HAP-1 (cell line): Measurements from ENCODE around the gene B4GALNT3.

ENCODE experiments used
- DNase-seq, 2 experiments: peaks; one replicate each; pipeline ENCODE4 v3.0.0-alpha.2; 2016 to 2020; ENCODE audit warnings: low spot score in 2 of 2
- H3K27me3 ChIP-seq: fragments of 250-450 bp; sonication (Bioruptor Pico); 2 replicates; pipeline ENCODE4 v1.5.1; 2020; ENCODE audit warnings: low read depth, mild to moderate bottlenecking, moderate library complexity
- H3K36me3 ChIP-seq: fragments of 250-450 bp; sonication (Bioruptor Pico); replicated peaks from 2 replicates; pipeline ENCODE4 v1.5.1; 2020; ENCODE audit warnings: mild to moderate bottlenecking
- H3K4me1 ChIP-seq: fragments of 250-450 bp; sonication (Bioruptor Pico); 2 replicates; pipeline ENCODE4 v1.5.1; 2020; ENCODE audit warnings: mild to moderate bottlenecking
- H3K4me3 ChIP-seq: fragments of 250-450 bp; sonication (Bioruptor Pico); 2 replicates; pipeline ENCODE4 v1.5.1; 2020; ENCODE audit warnings: mild to moderate bottlenecking, moderate library complexity
- H3K9me3 ChIP-seq: fragments of 250-450 bp; sonication (Bioruptor Pico); 2 replicates; pipeline ENCODE4 v1.5.1; 2020; ENCODE audit warnings: mild to moderate bottlenecking, moderate library complexity
- in situ Hi-C: fragments of 300-500 bp; cut with MboI; formaldehyde crosslinking; loops from 3 replicates; pipeline ENCODE4 v1.14.3; 2020; ENCODE audit warnings: low sequenced_read_pairs, inconsistent platforms, mixed read lengths

B4GALNT3 gene

DNA sequence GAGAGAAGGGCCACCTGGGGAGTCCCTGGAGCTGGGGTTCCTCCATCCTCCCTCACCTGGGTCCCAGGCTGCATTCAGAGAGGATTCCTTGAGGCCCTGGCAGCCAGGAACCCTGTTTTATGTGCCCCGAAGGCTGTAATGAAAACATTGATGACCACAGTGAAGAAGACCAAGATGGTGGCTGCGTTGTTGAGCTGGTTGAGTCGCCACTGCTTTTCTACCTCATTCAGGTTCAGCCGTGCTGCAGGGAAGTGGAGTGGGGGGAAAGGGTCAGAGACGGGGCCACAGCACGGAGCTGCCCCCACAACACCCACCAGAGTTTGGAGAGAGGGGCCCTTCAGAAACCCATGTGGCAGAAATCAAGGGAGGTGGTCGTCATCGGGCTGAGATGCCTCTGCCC is 105.4 kb downstream of the B4GALNT3 start:
- DNase-seq, result no peak
- in situ Hi-C loops, result loop anchor here (10.0 to 25.0 kb wide), 2 partner anchors 530 to 1022 kb away; partner anchors contain the start of gene FBXL14
- Histone ChIP-seq H3K9me3 (no peaks in the 10 kb centered on the region), H3K27me3 (no peaks in the 10 kb centered on the region), H3K4me1 (peaks cover 3% of the 10 kb centered on the region), H3K4me3 (no peak overlapping the region), H3K36me3 (no peaks in the 10 kb centered on the region)

DNA sequence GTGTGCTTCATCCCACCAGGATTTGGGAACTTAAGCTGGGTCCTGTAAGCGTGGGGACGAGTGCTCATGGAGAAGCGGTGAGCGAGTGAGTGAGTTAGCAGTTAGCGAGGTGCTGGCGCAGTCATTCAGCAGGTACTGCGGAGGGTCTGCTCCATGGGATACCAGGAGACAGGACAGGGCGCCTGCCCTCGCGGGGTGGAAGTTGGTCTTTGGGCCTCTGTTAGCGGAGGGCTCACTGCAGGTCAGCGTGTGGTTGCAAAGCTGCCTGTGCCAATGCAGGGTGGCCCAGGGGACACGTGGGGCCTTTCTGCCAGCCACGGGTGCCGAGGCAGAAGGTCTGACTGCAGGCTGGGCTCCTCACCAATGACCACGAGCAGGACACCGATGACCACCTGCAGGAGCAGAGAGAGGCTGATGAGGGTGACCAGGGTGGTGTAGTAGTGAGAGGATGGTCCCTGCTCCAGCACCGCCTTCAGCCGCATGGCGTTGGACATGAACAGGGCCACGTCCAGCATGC is 105.9 kb downstream of the B4GALNT3 start:
- peaks cover 8% of the 10 kb centered on the region for H3K4me1 ChIP-seq
- H3K27me3 ChIP-seq, result no peaks in the 10 kb centered on the region
- in situ Hi-C loops, result loop anchor here (10.0 to 25.0 kb wide), 2 partner anchors 529 to 1022 kb away; partner anchors contain the start of gene FBXL14
- no peak overlapping the region for H3K4me3 ChIP-seq
- DNase-seq, result no peak
- H3K36me3 ChIP-seq, result no peaks in the 10 kb centered on the region
- no peaks in the 10 kb centered on the region for H3K9me3 ChIP-seq

DNA sequence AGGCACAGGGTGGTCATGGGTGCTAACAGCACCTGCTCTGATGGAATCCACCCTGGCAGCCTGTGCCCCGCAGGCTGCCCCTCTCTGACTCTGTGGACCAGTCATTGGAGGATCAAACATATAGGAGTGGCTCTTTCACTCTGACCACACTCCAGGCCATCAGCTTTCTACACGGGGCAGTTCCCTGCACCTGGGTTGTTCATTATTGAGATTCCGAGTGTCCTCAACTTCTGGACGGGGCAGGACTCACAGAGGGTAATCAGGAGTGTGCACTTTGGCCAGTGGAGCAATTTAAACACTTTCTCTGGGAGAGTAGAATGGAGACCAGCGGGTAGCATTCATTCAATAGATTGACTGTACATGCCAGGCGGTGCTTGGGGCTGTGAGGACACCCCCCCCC is 108.7 kb downstream of the B4GALNT3 start:
- DNase-seq, result no peak
- Histone ChIP-seq H3K4me3 (no peak overlapping the region), H3K4me1 (peaks cover 23% of the 10 kb centered on the region), H3K36me3 (no peaks in the 10 kb centered on the region), H3K9me3 (no peaks in the 10 kb centered on the region), H3K27me3 (no peaks in the 10 kb centered on the region)
- in situ Hi-C loops, result loop anchor here (10.0 to 25.0 kb wide), 2 partner anchors 526 to 1019 kb away; partner anchors contain the start of gene FBXL14

DNA sequence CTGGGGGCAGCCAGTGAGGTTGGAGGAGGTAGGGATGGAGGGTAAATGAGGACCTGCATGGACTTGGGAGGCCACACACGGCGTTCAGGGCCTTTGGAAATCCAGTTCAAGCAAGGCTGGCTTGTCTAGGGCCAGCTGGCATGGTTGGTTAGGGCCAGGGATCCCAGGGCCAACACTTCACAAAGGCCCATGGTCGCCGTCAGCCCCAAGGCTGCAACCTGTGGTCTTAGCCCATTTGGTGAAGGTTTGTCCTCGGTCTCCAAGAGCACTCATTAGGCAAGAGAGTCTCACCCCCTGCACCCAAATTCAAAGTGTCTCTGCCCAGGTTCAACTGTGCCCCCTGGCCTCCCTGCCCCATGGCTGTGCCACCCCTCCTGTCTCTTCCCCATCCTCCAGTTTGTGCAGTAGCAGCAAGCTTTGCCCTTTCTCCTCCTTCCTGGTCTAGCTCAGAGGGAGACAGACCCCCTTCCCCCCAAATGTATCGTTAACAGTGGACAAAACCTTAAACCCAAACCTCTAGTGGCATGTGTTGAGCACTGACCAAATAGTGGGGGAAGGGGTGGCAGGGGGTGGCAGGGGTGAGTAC is 109.4 kb downstream of the B4GALNT3 start:
- Histone ChIP-seq H3K36me3 (no peaks in the 10 kb centered on the region), H3K9me3 (no peaks in the 10 kb centered on the region), H3K27me3 (no peaks in the 10 kb centered on the region), H3K4me1 (peaks cover 23% of the 10 kb centered on the region), H3K4me3 (peak overlapping the region; percentile 35; the same call in 1 of the 2 replicates)
- in situ Hi-C loops, result loop anchor here (10.0 to 25.0 kb wide), 2 partner anchors 526 to 1018 kb away; partner anchors contain the start of gene FBXL14
- DNase-seq, result no peak

DNA sequence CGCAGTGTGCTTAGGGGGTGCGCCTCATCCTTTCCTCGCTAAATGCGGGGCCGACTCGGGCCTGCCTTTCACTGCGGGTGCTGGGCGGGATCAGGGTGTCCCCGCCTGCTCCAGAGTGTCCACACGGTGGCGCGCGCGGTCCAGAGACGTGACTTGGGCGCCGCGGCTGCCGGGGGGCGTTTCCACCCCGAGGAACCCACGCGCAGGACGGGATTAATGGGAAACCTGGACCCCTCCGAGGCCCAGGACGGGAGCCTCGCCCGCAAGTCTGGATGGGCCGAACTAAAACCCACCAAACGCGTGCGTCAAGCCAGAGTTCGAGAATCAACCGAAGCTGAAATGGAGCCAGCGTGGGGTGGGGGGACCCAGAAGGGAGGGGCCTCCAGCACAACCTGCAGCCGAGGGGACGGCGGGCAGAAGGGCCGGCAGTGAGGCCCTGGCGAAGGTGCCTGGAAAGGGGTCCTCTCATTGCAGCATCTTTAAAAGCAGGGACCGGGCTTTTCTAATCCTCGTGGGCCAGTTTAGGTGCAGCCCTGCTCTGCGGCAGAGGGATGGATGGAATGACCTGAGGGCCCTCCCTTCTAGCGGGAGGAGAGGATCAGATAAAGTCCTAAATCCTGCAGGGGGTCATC is 110.2 kb downstream of the B4GALNT3 start:
- Histone ChIP-seq H3K36me3 (no peaks in the 10 kb centered on the region), H3K4me1 (peaks cover 23% of the 10 kb centered on the region), H3K27me3 (no peaks in the 10 kb centered on the region), H3K4me3 (peak overlapping the region; percentile 35), H3K9me3 (no peaks in the 10 kb centered on the region)
- DNase-seq, result peak; percentile 67 to 93
- in situ Hi-C loops, result loop anchor here (5.0 to 25.0 kb wide), 5 partner anchors 182 to 1017 kb away; partner anchors contain the start of genes FBXL14, RAD52 and WNK1

DNA sequence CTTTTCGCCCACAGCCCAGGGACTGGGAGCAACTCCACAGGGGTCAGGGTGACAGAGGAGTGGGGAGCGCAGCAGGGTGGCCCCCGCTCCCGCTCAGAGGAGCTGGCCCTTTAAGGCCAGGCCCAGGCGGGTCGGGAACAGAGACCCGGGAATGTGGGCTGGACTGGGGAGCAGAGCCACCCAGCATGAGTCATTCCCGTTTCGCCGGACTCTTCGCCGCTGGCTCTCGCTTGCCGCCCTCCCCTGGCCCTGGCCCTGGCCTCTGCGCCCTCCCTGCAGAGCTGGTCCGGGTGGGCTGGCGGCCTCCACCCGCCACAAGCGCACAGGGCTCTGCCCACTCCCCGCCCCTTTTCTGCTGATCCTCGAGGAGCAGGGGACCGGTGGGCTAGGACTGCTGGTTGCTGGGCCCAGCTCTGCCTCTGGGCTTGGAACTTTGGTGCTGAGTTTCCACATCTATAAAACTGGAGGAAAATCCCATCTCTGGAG is 110.7 kb downstream of the B4GALNT3 start:
- Histone ChIP-seq H3K4me3 (peak overlapping the region; percentile 35), H3K36me3 (no peaks in the 10 kb centered on the region), H3K9me3 (no peaks in the 10 kb centered on the region), H3K27me3 (no peaks in the 10 kb centered on the region), H3K4me1 (peaks cover 23% of the 10 kb centered on the region)
- DNase-seq, result peak in 1 of 2 experiments; percentile 35
- in situ Hi-C loops, result loop anchor here (5.0 to 25.0 kb wide), 4 partner anchors 182 to 1017 kb away; partner anchors contain the start of genes FBXL14, RAD52 and WNK1

DNA sequence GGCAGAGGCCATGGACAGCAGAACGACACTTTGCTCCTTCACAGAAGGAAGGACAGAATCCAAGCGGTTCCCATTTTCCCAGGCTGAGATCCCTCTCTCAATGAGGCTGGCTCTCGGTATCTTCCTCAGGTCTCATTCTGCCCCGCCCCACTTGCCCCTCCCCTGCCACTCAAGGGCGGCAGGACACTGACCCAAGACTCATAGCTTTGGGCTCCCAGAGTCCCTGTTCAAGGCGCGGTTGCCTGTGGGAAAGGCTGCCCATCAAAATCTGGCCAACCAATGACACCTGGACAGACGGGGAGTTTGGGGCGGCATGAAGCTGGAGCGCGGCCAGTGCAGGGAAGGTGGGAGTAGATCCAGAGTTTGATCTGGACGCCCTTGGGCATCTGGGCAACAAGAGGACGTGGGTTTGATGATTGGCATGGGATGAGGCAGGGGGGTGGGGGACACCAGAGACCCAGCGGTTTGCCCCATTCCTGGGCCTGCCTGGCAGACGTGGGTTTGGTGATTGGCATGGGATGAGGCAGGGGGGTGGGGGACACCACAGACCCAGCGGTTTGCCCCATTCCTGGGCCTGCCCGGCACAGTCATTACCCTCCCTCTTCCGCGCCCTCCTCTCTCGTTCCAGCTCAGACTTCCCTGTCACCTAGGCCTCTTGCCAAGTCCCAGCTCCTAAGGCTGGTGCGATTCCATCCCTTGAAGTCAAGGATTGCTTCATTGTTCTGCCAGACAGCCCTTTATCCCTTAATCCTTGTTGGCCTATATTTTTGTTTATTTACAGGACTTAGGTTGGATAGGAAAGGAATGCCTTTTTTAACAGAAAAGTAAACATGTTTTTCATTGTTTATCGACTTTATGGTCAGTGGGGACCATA is 111.4 kb downstream of the B4GALNT3 start:
- in situ Hi-C loops, result loop anchor here (5.0 to 25.0 kb wide), 4 partner anchors 181 to 1016 kb away; partner anchors contain the start of genes FBXL14, RAD52 and WNK1
- Histone ChIP-seq H3K4me3 (no peak overlapping the region), H3K4me1 (peaks cover 27% of the 10 kb centered on the region), H3K27me3 (no peaks in the 10 kb centered on the region), H3K36me3 (no peaks in the 10 kb centered on the region), H3K9me3 (no peaks in the 10 kb centered on the region)
- peak; percentile 79 to 83 for DNase-seq

DNA sequence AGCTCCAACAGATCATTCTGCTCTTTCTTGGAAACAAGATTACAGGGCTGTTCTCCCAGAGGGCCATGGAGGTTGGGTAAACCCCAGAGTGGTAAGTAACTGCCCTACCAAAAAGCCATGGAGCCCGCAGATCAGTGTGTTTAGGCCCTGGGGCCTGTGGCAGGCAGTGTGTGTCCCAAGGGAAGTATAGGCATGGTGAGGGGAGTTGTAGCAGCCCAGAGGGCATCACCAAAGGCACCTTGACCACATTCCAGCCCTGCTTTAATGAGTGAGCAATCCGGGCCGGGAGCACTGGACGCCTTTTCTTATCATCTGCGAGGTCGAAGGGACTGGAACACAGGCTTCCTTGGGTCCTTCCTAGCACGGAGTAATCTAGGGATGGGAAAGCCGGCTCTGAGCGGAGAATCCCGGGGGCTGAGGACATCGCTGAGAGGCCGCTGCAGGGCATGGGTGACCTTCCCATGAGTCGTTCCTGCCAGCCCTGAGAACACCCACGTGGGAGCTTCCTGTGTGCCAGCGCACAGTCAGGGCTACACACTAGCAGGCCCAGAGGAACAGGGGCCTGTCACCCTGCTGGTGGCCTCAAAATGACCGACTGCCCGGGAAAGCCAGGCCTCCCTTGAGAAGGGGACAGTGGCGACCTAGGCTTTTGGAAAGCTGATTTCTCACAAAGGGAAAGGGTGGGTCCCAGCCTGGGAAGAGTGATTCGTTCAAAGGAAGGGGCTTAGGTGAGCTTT is 112.2 kb downstream of the B4GALNT3 start:
- in situ Hi-C loops, result loop anchor here (5.0 to 25.0 kb wide), 4 partner anchors 180 to 1015 kb away; partner anchors contain the start of genes FBXL14, RAD52 and WNK1
- Histone ChIP-seq H3K9me3 (no peaks in the 10 kb centered on the region), H3K27me3 (no peaks in the 10 kb centered on the region), H3K4me3 (no peak overlapping the region), H3K36me3 (no peaks in the 10 kb centered on the region), H3K4me1 (peaks cover 31% of the 10 kb centered on the region)
- peak in 1 of 2 experiments; percentile 52 for DNase-seq

DNA sequence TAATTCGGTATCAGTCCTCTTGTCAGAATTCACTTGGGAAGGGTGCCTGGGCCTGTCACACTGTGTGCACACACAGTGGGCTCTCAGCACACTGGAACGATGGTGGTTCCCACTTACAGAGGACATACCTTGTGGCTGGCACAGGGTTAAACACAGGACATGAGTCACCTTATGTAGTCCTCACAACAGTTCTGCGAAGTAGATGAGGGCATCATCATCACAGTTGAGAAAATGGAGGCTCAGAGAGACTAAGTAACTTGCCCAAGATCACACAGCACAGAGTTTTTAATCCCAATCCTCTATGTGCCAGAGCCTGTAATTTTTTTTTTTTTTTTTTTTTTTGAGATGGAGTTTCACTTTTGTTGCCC is 112.8 kb downstream of the B4GALNT3 start:
- in situ Hi-C loops, result loop anchor here (5.0 to 25.0 kb wide), 4 partner anchors 180 to 1015 kb away; partner anchors contain the start of genes FBXL14, RAD52 and WNK1
- Histone ChIP-seq H3K27me3 (no peaks in the 10 kb centered on the region), H3K4me1 (peaks cover 31% of the 10 kb centered on the region), H3K36me3 (no peaks in the 10 kb centered on the region), H3K9me3 (no peaks in the 10 kb centered on the region), H3K4me3 (no peak overlapping the region)
- peak in 1 of 2 experiments; percentile 4 for DNase-seq

DNA sequence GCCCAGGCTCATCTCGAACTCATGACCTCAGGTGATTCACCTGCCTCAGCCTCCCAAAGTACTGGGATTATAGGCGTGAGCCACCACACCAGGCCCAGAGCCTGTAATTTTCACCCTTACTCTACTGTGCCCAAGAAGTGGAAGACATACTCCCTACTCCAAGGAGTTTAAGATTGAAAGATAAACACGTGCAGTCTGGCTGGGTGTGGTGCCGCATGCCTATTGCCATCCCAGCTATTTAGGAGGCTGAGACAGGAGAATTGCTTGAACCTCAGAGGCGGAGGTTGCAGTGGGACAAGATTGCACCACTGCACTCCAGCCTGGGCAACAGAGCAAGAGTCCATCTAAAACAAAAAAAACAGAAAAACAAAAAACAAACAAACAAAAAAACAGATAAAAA is 113.5 kb downstream of the B4GALNT3 start:
- in situ Hi-C loops, result loop anchor here (5.0 to 25.0 kb wide), 4 partner anchors 179 to 1014 kb away; partner anchors contain the start of genes FBXL14, RAD52 and WNK1
- no peaks in the 10 kb centered on the region for H3K36me3 ChIP-seq

DNA sequence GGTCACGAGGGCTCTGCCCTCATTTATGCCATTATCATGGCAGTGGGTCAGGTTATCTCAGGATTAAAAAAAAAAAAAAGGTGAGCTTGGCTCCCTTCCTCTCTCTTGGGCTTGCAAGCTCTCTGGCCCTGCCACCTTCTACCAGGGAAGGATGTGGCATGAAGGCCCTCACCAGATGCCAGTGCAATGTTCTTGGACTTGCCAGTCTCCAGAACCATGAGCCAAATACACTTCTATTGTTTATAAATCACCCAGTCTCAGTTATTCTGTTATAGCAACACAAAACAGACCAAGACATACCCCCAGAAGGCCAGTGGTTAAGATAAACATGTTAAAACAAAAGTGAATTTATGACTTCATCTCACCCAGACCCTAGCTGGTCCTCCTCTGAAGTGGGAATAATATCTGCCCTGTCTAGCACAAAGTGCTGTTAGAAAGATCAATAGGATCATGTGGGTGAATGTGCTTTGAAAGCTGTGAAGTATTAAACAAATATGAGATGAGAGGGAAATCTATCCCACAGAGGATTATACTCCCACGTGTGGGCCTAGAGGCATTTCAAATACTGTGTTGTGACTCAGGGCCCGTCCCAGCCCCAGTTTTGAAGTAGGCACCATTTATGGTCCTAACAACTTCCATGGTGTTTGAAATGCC is 114.9 kb downstream of the B4GALNT3 start:
- Histone ChIP-seq H3K9me3 (no peaks in the 10 kb centered on the region), H3K36me3 (no peaks in the 10 kb centered on the region), H3K4me1 (peaks cover 41% of the 10 kb centered on the region), H3K4me3 (no peak overlapping the region), H3K27me3 (no peaks in the 10 kb centered on the region)
- no peak for DNase-seq
- in situ Hi-C loops, result loop anchor here (5.0 to 25.0 kb wide), 4 partner anchors 178 to 1013 kb away; partner anchors contain the start of genes FBXL14, RAD52 and WNK1

More for the DNA sequence above, 113.5 kb downstream of the B4GALNT3 start:
- Histone ChIP-seq H3K27me3 (no peaks in the 10 kb centered on the region), H3K9me3 (no peaks in the 10 kb centered on the region), H3K4me3 (no peak overlapping the region), H3K4me1 (peaks cover 31% of the 10 kb centered on the region)
- DNase-seq, result peak in 1 of 2 experiments; percentile 5

DNA sequence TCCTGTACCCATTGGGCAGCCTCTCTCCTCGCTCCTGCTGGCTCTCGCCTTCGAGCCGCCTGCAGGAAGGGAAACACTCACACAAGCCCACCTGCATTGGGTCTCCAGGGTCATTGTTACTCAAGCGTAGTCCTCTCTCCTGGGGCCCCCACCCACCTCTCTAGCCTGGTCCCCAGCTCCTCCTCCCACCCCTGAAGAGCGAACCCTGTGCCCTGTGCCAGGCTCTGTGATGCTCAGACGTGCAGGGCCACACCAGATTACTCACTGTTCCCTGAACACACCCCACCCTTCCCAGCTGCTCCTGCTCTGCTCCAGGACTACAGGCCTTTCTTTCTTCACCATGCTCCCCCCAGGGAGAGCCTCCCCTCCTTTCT is 115.4 kb downstream of the B4GALNT3 start:
- no peaks in the 10 kb centered on the region for H3K36me3 ChIP-seq
- no peaks in the 10 kb centered on the region for H3K27me3 ChIP-seq
- DNase-seq, result no peak
- no peak overlapping the region for H3K4me3 ChIP-seq
- H3K4me1 ChIP-seq, result peaks cover 41% of the 10 kb centered on the region
- no peaks in the 10 kb centered on the region for H3K9me3 ChIP-seq
- in situ Hi-C loops, result loop anchor here (10.0 kb wide), 1 partner anchor 370 kb away; the partner anchor contains the start of gene RAD52
